ENCODE measurements around the gene CFAP299. TPM values are rescaled to one million over a fixed set of nuclear protein-coding genes. Genes with fewer than 3 reads are reported as not detected.

The CFAP299 gene
- total RNA-seq, 4 donors from 2014 or later = 0.84 to 2.5 (median 2.2) TPM; not detected in 1

- TF ChIP-seq POLR2AphosphoS5 (IDR thresholded peaks at IDR 0.05) (no peak), EP300 (IDR thresholded peaks at IDR 0.05) (no peak), POLR2A (IDR thresholded peaks at IDR 0.05; ENCODE audit: low read depth) (no peak), CTCF (IDR thresholded peaks at IDR 0.05) (no peak)
- Histone ChIP-seq H3K27ac (replicated peaks in 1 of 4) (no peak overlapping the region), H3K27me3 (no peaks in the 10 kb centered on the region), H3K4me3 (no peak overlapping the region), H3K4me1 (peaks cover 0 to 39% (median 18%) of the 10 kb centered on the region in 4 donors), H3K36me3 (no peaks in the 10 kb centered on the region), H3K9me3 (no peaks in the 10 kb centered on the region)
- intact Hi-C loops (cut with DNase I) = no loop called here
- 33% methylated on average over 1 of the region's 1 CpG for WGBS
- DNase-seq (ENCODE audit: extremely low spot score) = no peak
Measured at GRCh38 chr4:80713409-80713808, 377.9 kb downstream of the CFAP299 start.

GRCh38 chr4:80717204-80717603 is 381.7 kb downstream of the CFAP299 start:
- Histone ChIP-seq H3K4me1 (peaks cover 0 to 32% (median 13%) of the 10 kb centered on the region in 4 donors), H3K27me3 (no peaks in the 10 kb centered on the region), H3K27ac (replicated peaks in 1 of 4) (peak overlapping the region in 3 of 4 donors; percentile 24 to 62 (median 46)), H3K4me3 (no peak overlapping the region), H3K36me3 (no peaks in the 10 kb centered on the region), H3K9me3 (peaks cover 0 to 20% (median 17%) of the 10 kb centered on the region in 4 donors)
- WGBS = 25% methylated on average over 2 of the region's 2 CpGs
- DNase-seq (ENCODE audit: extremely low spot score) = no peak
- intact Hi-C loops (cut with DNase I) = no loop called here
- no peak for TF ChIP-seq POLR2A (IDR thresholded peaks at IDR 0.05; ENCODE audit: low read depth)

- H3K9me3 ChIP-seq = peaks cover 0 to 11% (median 5%) of the 10 kb centered on the region in 4 donors
- no peak for TF ChIP-seq CTCF (IDR thresholded peaks at IDR 0.05)
- no peak for TF ChIP-seq POLR2A (IDR thresholded peaks at IDR 0.05; ENCODE audit: low read depth)
- no peak for TF ChIP-seq EP300 (IDR thresholded peaks at IDR 0.05)
- no peak for TF ChIP-seq POLR2AphosphoS5 (IDR thresholded peaks at IDR 0.05)
- H3K27ac ChIP-seq (replicated peaks in 1 of 4) = no peak overlapping the region
- H3K36me3 ChIP-seq = no peaks in the 10 kb centered on the region
- no peak overlapping the region for H3K4me3 ChIP-seq
- DNase-seq (ENCODE audit: extremely low spot score) = no peak
- H3K27me3 ChIP-seq = no peaks in the 10 kb centered on the region
- intact Hi-C loops (cut with DNase I) = no loop called here
- H3K4me1 ChIP-seq = no peaks in the 10 kb centered on the region
- WGBS = 41% methylated on average over 1 of the region's 1 CpG
Measured at GRCh38 chr4:80726471-80726870, 390.9 kb downstream of the CFAP299 start.

GRCh38 chr4:80730158-80730557 is 394.6 kb downstream of the CFAP299 start:
- DNase-seq (ENCODE audit: extremely low spot score) = no peak
- TF ChIP-seq POLR2AphosphoS5 (IDR thresholded peaks at IDR 0.05) (no peak), EP300 (IDR thresholded peaks at IDR 0.05) (no peak), CTCF (IDR thresholded peaks at IDR 0.05) (no peak), POLR2A (IDR thresholded peaks at IDR 0.05; ENCODE audit: low read depth) (no peak)
- no CpG with 5 or more reads among the region's 1 CpG for WGBS
- H3K4me1 ChIP-seq = no peaks in the 10 kb centered on the region
- intact Hi-C loops (cut with DNase I) = no loop called here
- H3K27me3 ChIP-seq = no peaks in the 10 kb centered on the region
- no peak overlapping the region for H3K27ac ChIP-seq (replicated peaks in 1 of 4)
- H3K4me3 ChIP-seq = no peak overlapping the region
- peaks cover 0 to 4% (median 0%) of the 10 kb centered on the region in 4 donors for H3K9me3 ChIP-seq
- H3K36me3 ChIP-seq = no peaks in the 10 kb centered on the region

GRCh38 chr4:80731436-80731835 is 395.9 kb downstream of the CFAP299 start:
- H3K4me1 ChIP-seq = no peaks in the 10 kb centered on the region
- 81% methylated on average over 1 of the region's 1 CpG for WGBS
- TF ChIP-seq POLR2A (IDR thresholded peaks at IDR 0.05; ENCODE audit: low read depth) (no peak), POLR2AphosphoS5 (IDR thresholded peaks at IDR 0.05) (no peak), CTCF (IDR thresholded peaks at IDR 0.05) (no peak), EP300 (IDR thresholded peaks at IDR 0.05) (no peak)

More at GRCh38 chr4:80731436-80731835, 395.9 kb downstream of the CFAP299 start:
- Histone ChIP-seq H3K4me3 (no peak overlapping the region), H3K27me3 (no peaks in the 10 kb centered on the region), H3K9me3 (peaks cover 0 to 4% (median 0%) of the 10 kb centered on the region in 4 donors), H3K36me3 (no peaks in the 10 kb centered on the region), H3K27ac (replicated peaks in 1 of 4) (no peak overlapping the region)
- no peak for DNase-seq (ENCODE audit: extremely low spot score)
- intact Hi-C loops (cut with DNase I) = no loop called here

Data from esophagus muscularis mucosa (tissue), 4 donors.